Astrocyte of the hippocampus (primary cell): ENCODE measurements around the gene RAD9A.
"Not testable (repeated sequence)": the region's sequence is repeated elsewhere in the genome, so short reads cannot be mapped to it uniquely, and the experiment has no call there.

ENCODE experiments used
- DNase-seq: peaks from one replicate; pipeline ENCODE4 v3.0.0; 2011; ENCODE audit warnings: low read depth, low spot score

The RAD9A gene

GRCh38 chr11:67396587-67397389 is 5.0 kb downstream of the RAD9A start:
- no peak for DNase-seq

DNA sequence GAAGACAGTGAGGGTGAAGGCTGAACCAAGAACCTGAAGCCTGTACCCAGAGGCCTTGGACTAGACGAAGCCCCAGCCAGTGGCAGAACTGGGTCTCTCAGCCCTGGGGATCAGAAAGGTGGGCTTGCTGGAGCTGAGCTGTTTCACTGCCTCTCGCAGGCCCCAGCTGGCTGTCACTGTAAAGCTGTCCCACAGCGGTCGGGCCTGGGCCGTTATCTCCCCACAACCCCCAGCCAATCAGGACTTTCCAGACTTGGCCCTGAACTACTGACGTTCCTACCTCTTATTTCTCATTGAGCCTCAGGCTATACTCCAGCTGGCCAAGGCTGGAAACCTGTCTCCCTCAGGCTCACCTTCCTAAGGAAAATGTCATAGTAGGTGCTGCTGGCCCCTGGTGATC is 5.8 kb downstream of the RAD9A start:
- no peak for DNase-seq

GRCh38 chr11:67397986-67398660 is 6.3 kb downstream of the RAD9A start:
- no peak for DNase-seq

DNA sequence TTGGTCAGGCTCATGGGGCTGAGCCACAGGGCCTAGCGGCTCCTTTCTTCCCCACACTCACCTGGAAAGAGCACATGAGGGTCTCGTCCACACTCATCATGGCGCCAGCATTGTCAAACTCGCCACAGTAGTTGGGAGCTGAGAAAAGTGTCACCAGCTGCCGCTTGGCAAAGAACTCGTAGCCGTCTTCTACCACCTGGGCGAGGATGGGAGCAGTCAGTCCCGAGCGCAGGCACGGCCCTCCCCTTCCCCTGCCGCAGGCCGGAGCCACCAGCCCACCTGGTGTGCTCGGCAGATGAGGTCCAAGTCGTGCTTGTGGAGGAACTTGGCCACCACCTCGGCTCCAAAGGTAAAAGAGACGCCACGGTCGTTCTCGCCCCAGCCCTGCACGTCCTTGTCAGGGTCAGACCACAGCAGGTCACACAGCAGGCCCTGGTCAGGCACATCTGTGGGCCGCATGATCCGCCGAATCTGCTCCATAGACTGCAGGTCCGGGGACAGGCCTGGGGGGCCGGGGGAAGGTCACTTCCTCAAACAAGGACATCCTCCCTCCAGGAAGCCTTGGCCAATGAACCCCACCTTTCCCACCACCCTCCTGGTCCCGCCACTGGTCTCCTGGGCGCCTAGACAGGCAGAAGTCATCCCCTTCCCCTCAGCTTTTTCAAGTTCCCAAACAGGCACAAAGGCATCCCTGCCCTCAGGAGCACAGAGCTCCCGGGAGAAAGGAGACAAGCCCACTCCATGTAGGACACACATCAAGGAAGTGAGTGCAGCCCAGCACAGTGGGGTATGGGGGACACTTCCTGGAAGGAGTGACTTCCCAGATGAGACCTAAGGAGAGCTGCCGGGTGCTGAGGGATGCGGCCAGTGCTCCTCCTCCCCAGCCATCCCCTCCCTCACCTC is 7.1 kb downstream of the RAD9A start:
- no peak for DNase-seq

- no peak for DNase-seq
These were observed 8.6 kb downstream of the RAD9A start for GRCh38 chr11:67400251-67400941.

DNA sequence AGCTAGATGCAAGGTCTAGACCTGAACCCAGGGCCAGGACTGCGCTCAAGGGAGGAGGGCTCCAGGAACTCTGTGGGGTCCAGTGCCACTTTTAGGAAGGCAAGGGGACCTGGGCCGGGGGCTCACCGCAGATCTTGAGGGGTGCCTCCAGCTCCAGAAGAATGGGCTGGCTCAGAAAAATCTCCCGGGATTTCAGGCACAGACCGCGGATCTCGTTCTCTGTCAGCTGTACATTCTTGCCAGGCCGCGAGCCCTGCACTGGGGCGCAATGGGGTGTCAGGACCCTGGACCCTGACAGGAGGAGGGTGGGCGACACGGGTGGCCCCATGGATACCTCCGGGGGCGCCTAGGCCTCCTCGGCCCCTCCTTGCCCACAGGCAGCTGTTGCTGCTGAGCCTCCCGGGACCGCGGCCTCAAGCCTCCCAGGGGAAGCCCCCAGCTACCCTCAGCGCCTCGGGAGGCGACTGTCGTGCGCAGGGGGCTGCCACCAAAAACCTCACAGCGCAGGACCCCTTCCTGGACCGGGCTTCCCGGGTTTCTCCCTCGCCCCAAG is 9.2 kb downstream of the RAD9A start:
- peak; percentile 36 for DNase-seq

GRCh38 chr11:67401495-67402191 is 9.9 kb downstream of the RAD9A start, which contains the start of gene PPP1CA:
Gene PPP1CA, minus strand, starts transcription at chr11:67401858. Its CDS starts 76 bp downstream, at chr11:67401782.
- DNase-seq, result peak; percentile 95

GRCh38 chr11:67402192-67402839 is 10.5 kb downstream of the RAD9A start:
- not testable (repeated sequence) for DNase-seq

GRCh38 chr11:67403085-67403484 is 11.3 kb downstream of the RAD9A start:
- not testable (repeated sequence) for DNase-seq

- DNase-seq, result no peak
These were observed 12.9 kb downstream of the RAD9A start for GRCh38 chr11:67404515-67405195.

GRCh38 chr11:67405196-67405567 is 13.4 kb downstream of the RAD9A start:
- no peak for DNase-seq

DNA sequence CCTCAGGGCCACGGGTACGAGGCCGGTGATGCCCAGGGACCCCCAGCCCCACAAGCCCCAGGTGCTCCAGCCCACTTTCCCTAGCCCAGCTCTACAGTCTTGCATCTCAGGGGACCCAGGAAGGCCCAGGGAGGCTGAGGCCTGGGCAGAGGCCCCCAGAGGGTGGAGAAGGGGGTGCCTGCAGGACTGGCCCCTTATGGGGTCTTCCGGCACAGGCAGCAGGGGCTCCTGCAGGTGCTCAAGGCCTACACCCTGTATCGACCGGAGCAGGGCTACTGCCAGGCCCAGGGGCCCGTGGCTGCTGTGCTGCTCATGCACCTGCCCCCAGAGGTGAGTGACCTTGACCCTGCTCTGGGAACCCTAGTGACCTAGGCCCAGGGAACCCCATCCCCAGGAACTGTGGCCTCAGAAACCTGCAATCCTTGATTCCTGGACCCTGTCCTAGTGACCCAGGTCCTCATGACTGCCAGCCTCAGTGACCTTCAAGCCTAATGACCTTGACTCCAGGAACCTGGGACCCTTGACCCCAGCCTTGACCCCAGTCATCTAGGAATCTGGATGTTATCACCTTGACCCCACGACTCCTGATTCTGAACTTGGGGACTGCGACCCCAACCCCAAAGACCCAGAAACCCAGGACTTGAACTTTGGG is 14.0 kb downstream of the RAD9A start:
- DNase-seq, result no peak

DNA sequence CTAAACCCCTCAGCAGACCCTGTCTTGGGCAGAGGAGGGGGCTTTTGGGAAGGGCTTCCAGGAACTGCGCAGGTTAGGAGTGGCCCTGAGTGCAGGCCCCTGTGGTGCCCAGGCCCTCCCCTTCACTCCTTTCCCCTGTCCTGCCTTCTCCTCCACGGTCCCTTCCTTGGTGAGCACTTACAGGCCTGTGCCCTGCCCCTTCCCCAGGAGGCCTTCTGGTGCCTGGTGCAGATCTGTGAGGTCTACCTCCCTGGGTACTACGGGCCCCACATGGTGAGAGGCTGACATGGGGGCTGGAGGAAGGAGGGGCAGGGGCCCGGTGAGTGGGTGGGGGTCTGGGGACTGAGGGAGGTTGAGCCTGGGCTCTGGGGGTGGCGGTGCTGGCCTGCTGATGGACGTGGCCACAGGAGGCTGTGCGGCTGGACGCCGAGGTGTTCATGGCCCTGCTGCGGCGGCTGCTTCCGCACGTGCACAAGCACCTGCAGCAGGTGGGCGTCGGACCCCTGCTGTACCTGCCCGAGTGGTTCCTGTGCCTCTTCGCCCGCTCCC is 14.7 kb downstream of the RAD9A start:
- DNase-seq, result no peak

GRCh38 chr11:67406969-67407687 is 15.3 kb downstream of the RAD9A start:
- no peak for DNase-seq

- no peak for DNase-seq
These were observed 15.9 kb downstream of the RAD9A start for GRCh38 chr11:67407688-67408163.

DNA sequence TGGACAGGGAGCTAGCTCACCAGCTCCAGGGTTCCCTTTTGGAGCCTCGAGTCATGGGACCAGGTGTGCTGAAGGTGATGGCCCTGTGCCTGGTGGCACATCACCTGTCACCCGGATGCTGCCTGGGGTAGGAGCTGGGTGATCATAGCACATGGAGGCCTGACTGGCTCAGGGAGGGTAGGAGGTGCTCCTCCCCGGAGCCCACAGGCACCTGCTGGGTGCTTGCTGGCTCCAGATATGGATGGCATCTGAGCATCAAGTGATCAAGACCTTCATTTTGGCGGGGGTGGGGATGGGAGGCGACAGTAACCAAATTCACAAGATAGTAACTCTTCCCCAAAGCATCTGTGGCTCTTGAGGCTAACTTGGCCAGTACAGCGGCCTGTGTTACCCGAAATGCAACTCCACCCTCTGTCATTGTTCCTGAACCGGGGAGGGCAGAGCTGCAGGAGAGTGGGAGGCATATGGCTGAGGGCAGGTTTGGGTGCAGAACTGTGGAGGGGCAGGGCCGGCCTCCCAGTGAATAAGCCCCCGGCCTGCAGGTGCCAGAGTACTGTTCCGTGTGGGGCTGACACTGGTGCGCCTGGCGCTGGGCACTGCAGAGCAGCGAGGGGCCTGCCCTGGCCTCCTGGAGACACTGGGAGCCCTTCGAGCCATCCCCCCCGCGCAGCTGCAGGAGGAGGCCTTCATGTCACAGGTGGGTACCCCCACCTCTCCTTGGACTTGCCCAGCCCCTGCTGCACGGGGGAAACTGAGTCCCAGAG is 16.8 kb downstream of the RAD9A start:
- no peak for DNase-seq

- no peak for DNase-seq
These were observed 17.5 kb downstream of the RAD9A start for GRCh38 chr11:67409261-67409666.
